Endothelial cell of umbilical vein (primary cell): ENCODE measurements around the gene INPP5A. TPM values are rescaled to one million over a fixed set of nuclear protein-coding genes. Genes with fewer than 3 reads are reported as not detected.

Experiments used
- BruUV-seq: library from RNA; stranded (reverse); fragments of 400-500 nt; replicated peaks from 2 replicates; lab custom pipeline; 2021; lab: Mats Ljungman, UMichigan
- CTCF ChIA-PET: fragments of 300-600, 350-600 bp; sonication (Branson Sonifier 250); formaldehyde crosslinking; loops from one replicate; lab custom pipeline; 2021; ENCODE audit warnings: antibody characterized with exemption, inconsistent platforms; lab: Charles Lee
- POLR2A ChIA-PET: fragments of 300-600, 350-600 bp; sonication (Branson Sonifier 250); formaldehyde crosslinking; loops from one replicate; lab custom pipeline; 2021; ENCODE audit warnings: antibody characterized with exemption, inconsistent platforms; lab: Charles Lee
- DNase-seq: peaks from one replicate; pipeline ENCODE4 v3.0.0-alpha.2; 2011; ENCODE audit warnings: low read depth, low spot score
- FAIRE-seq: peaks from 2 replicates; lab custom pipeline; 2011; peaks lifted over from hg19 to GRCh38; lab: Jason Lieb, UNC
- H2AFZ ChIP-seq: 2 replicates; pipeline ENCODE4 v1.6.0; 2012; ENCODE audit warnings: low read depth, low read length, control low read depth, inconsistent platforms
- H3K27ac ChIP-seq: 2 replicates; pipeline ENCODE4 v1.5.1; 2011; ENCODE audit warnings: low read depth, mild to moderate bottlenecking, control low read depth, low read length, moderate library complexity; ENCODE audit not compliant: insufficient read depth
- H3K27me3 ChIP-seq, 2 experiments: 2 replicates each; pipeline versions ENCODE4 v1.6.0 to v1.6.1; 2011; ENCODE audit warnings: low read length in 2 of 2, mixed read lengths in 1 of 2; ENCODE audit not compliant: control insufficient read depth in 2 of 2, insufficient read depth in 2 of 2
- H3K36me3 ChIP-seq, 2 experiments: 2 replicates in 1 of 2; 3 replicates in 1 of 2; pipeline ENCODE4 v1.5.1; 2011; ENCODE audit warnings: low read length in 2 of 2, mild to moderate bottlenecking in 1 of 2, moderate library complexity in 1 of 2; ENCODE audit not compliant: control insufficient read depth in 2 of 2, insufficient read depth in 2 of 2; ENCODE audit errors: extremely low read depth in 1 of 2
- H3K4me1 ChIP-seq: 3 replicates; pipeline ENCODE4 v1.5.1; 2011; ENCODE audit warnings: mild to moderate bottlenecking, low read length; ENCODE audit not compliant: control insufficient read depth, insufficient read depth; ENCODE audit errors: extremely low read depth
- H3K4me2 ChIP-seq: 2 replicates; pipeline ENCODE4 v1.6.1; 2011; ENCODE audit warnings: low read length, control low read depth, mixed read lengths; ENCODE audit not compliant: insufficient read depth
- H3K4me3 ChIP-seq, 3 experiments: fragments of 200-600 bp in 1 of 3; sonication (generic), shearing (Covaris generic) in 1 of 3; replicated peaks in 1 of 3; 2 replicates each; pipeline ENCODE4 v1.5.1; 2011 to 2016; ENCODE audit warnings: control low read depth in 3 of 3, low read length in 3 of 3, mild to moderate bottlenecking in 2 of 3, inconsistent platforms in 1 of 3, low read depth in 1 of 3, moderate library complexity in 1 of 3; ENCODE audit not compliant: insufficient read depth in 1 of 3
- H3K79me2 ChIP-seq: 2 replicates; pipeline ENCODE4 v1.6.0; 2012; ENCODE audit warnings: low read length, inconsistent platforms; ENCODE audit not compliant: control insufficient read depth, insufficient read depth
- H3K9ac ChIP-seq: replicated peaks from 2 replicates; pipeline ENCODE3; 2011; ENCODE audit warnings: low read length, control low read depth; ENCODE audit not compliant: insufficient read depth; ENCODE audit errors: extremely low read depth
- H3K9me1 ChIP-seq: replicated peaks from 3 replicates; pipeline ENCODE4 v1.6.0; 2011; ENCODE audit warnings: mild to moderate bottlenecking, low read length; ENCODE audit not compliant: control insufficient read depth, insufficient read depth; ENCODE audit errors: extremely low read depth
- H3K9me3 ChIP-seq: replicated peaks from 2 replicates; pipeline ENCODE4 v1.5.1; 2012; ENCODE audit warnings: low read length, inconsistent platforms; ENCODE audit not compliant: control insufficient read depth, insufficient read depth
- H4K20me1 ChIP-seq: replicated peaks from 2 replicates; pipeline ENCODE3; 2011; ENCODE audit warnings: mild to moderate bottlenecking, low read length; ENCODE audit not compliant: control insufficient read depth, insufficient read depth; ENCODE audit errors: extremely low read depth
- EZH2 ChIP-seq: IDR thresholded peaks from 2 replicates; pipeline ENCODE4 v1.6.1; 2012; ENCODE audit warnings: borderline replicate concordance, low read depth, mild to moderate bottlenecking, moderate library complexity, low read length, inconsistent platforms; ENCODE audit not compliant: severe bottlenecking
- FOS ChIP-seq: IDR thresholded peaks from 2 replicates; pipeline ENCODE4 v1.6.1; 2011; ENCODE audit warnings: mild to moderate bottlenecking, low read length, moderate library complexity, borderline replicate concordance; ENCODE audit not compliant: insufficient read depth
- GATA2 ChIP-seq: IDR thresholded peaks from 2 replicates; pipeline ENCODE4 v1.7.0; 2011; ENCODE audit warnings: low read depth, mild to moderate bottlenecking, moderate library complexity, mixed read lengths, low read length; ENCODE audit not compliant: insufficient read length, insufficient read depth
- MYC ChIP-seq: IDR thresholded peaks from one replicate; pipeline ENCODE4 v1.6.1; 2011; ENCODE audit warnings: mild to moderate bottlenecking, low read depth, low read length
- POLR2AphosphoS5 ChIP-seq: IDR thresholded peaks from 2 replicates; pipeline ENCODE4 v1.6.1; 2012; ENCODE audit warnings: low read depth, mild to moderate bottlenecking, control low read depth, low read length, moderate library complexity; ENCODE audit not compliant: insufficient read depth
- dilution Hi-C: fragments of 300-500 bp; cut with MboI; formaldehyde crosslinking; loops from one replicate; pipeline ENCODE4 v1.15.0; 2019; ENCODE audit warnings: low sequenced_read_pairs; ENCODE audit not compliant: extremely low pct_ligation_motif_present
- intact Hi-C: fragments of 100-400 bp; cut with micrococcal nuclease; formaldehyde crosslinking; loops from one replicate; pipeline ENCODE4 v1.10.0; 2022
- polyA plus RNA-seq, 4 experiments: library from polyadenylated mRNA; depleted of rRNA in 3 of 4; stranded (reverse) in 3 of 4; unstranded in 1 of 4; fragments of >200 nt; gene quantifications; 2 replicates each; pipeline versions ENCODE4 v1.2.1 to v1.2.3, GENCODE V29; 2011 to 2012; ENCODE audit warnings: missing spikeins in 1 of 4
- total RNA-seq: library from RNA; stranded (reverse); gene quantifications from 2 replicates; pipeline ENCODE4 v1.2.3, GENCODE V29; 2021
- TF ChIP-seq, protein P1 (sequence below): IDR thresholded peaks from 2 replicates; pipeline ENCODE4 v1.6.1; 2011; ENCODE audit not compliant: insufficient read depth, insufficient read length

INPP5A gene
- total and polyA plus RNA-seq, 2 donors (not counting 3 experiments of a cell fraction or from before 2014, with no cell fraction given): 22.9 to 33.2 TPM

DNA sequence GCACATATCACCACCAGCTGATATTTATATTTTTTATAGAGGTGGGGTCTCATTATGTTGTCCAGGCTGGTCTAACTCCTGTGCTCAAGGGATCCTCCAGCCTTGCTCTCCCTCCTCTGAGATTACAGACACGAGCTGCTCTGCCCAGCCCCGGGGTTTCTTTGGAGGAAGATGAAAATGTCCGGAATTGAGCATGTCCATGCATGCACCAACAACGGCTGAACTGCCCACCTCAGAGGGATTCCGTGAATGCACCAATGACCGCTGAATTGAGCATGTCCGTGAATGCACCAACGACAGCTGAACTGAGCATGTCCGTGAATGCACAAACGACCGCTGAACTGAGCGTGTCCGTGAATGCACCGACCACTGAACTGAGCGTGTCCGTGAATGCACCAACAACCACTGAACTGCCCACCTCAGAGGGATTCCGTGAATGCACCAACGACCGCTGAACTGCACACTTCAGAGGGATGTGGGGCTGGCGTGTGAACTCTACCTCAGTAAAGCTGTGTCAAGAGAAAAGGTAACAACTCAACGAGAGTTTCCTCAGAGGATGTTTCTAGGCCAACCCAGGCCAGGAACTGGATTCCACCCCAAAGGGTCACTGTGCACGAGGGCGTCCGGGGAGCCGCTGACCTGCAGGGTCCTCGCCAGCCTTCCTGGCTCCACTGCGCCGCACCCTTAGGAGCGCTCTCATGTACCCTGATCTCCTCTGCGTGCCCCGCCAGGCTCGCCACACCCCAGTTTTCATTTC is 34.9 kb upstream of the INPP5A start:
- Histone ChIP-seq H3K36me3 (no peaks in the 10 kb centered on the region), H2AFZ (no peak overlapping the region), H4K20me1 (no peaks in the 10 kb centered on the region), H3K9me1 (no peaks in the 10 kb centered on the region), H3K9me3 (no peaks in the 10 kb centered on the region), H3K27me3 (peaks cover 0 to 2% of the 10 kb centered on the region in 2 experiments), H3K79me2 (no peaks in the 10 kb centered on the region), H3K9ac (no peak overlapping the region), H3K4me2 (no peak overlapping the region), H3K4me1 (no peaks in the 10 kb centered on the region), H3K4me3 (no peak overlapping the region), H3K27ac (no peak overlapping the region)
- BruUV-seq: no TSS peak
- ChIA-PET POLR2A (no interaction called here), CTCF (no interaction called here)
- no peak for FAIRE-seq
- no peak for DNase-seq
- dilution Hi-C loops (no loop called here), intact Hi-C loops (no loop called here)
- TF ChIP-seq EZH2 (no peak), MYC (no peak), GATA2 (no peak), POLR2AphosphoS5 (no peak), FOS (no peak)
- TF ChIP-seq, protein P1, sequence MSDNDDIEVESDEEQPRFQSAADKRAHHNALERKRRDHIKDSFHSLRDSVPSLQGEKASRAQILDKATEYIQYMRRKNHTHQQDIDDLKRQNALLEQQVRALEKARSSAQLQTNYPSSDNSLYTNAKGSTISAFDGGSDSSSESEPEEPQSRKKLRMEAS: no peak
